PC-3 (cell line): ENCODE results near the gene PTPRN2. TPM values are rescaled to one million over a fixed set of nuclear protein-coding genes. Genes with fewer than 3 reads are reported as not detected.

Source experiments
- ATAC-seq: fragments of 200-7000 bp; cut with Tn5 transposase; 2 replicates; pipeline ENCODE4 v1.9.1; 2020; ENCODE audit warnings: mild to moderate bottlenecking, moderate library complexity
- BruUV-seq: library from RNA; stranded (reverse); fragments of 400-500 nt; replicated peaks from 2 replicates; lab custom pipeline; 2021; lab: Mats Ljungman, UMichigan
- CTCF ChIA-PET: fragments of 300-600 bp; sonication (Branson Sonifier 250); formaldehyde crosslinking; loops from one replicate; lab custom pipeline; 2022; ENCODE audit warnings: antibody characterized with exemption; lab: Charles Lee
- POLR2A ChIA-PET: fragments of 300-600 bp; sonication (Branson Sonifier 250); formaldehyde crosslinking; loops from one replicate; lab custom pipeline; 2022; ENCODE audit warnings: antibody characterized with exemption; ENCODE audit not compliant: unreplicated experiment; lab: Charles Lee
- DNase-seq: peaks from one replicate; pipeline ENCODE4 v3.0.0-alpha.2; 2015
- H2AFZ ChIP-seq: fragments of 300-600 bp; sonication (generic); 2 replicates; pipeline ENCODE4 v1.6.0; 2016; ENCODE audit warnings: antibody characterized with exemption, low read length
- H3F3A ChIP-seq: fragments of 300-600 bp; sonication (generic); one replicate; pipeline ENCODE4 v1.6.0; 2017; ENCODE audit warnings: antibody characterized with exemption, low read length, control low read depth, mild to moderate bottlenecking; ENCODE audit not compliant: unreplicated experiment
- H3K27ac ChIP-seq: fragments of 300-600 bp; sonication (generic); 2 replicates; pipeline ENCODE4 v1.5.1; 2016; ENCODE audit warnings: mild to moderate bottlenecking, low read length
- H3K27me3 ChIP-seq: fragments of 300-600 bp; sonication (generic); 2 replicates; pipeline ENCODE4 v1.6.1; 2016; ENCODE audit warnings: low read length, mixed read lengths
- H3K36me3 ChIP-seq: fragments of 300-600 bp; sonication (generic); 2 replicates; pipeline ENCODE4 v1.6.1; 2016; ENCODE audit warnings: low read depth, mixed run types, low read length, mixed read lengths
- H3K4me1 ChIP-seq: fragments of 300-600 bp; sonication (generic); 2 replicates; pipeline ENCODE4 v1.5.1; 2016; ENCODE audit warnings: low read length; ENCODE audit not compliant: insufficient read depth
- H3K4me2 ChIP-seq: fragments of 300-600 bp; sonication (generic); 2 replicates; pipeline ENCODE4 v1.6.0; 2016; ENCODE audit warnings: low read length
- H3K4me3 ChIP-seq: fragments of 300-600 bp; sonication (generic); 2 replicates; pipeline ENCODE4 v1.5.1; 2016; ENCODE audit warnings: mild to moderate bottlenecking, low read length, mixed read lengths
- H3K79me2 ChIP-seq: fragments of 300-600 bp; sonication (generic); 2 replicates; pipeline ENCODE4 v1.6.1; 2017; ENCODE audit warnings: low read length, mixed read lengths
- H3K9ac ChIP-seq: fragments of 300-600 bp; sonication (generic); 2 replicates; pipeline ENCODE4 v1.6.0; 2016; ENCODE audit warnings: mild to moderate bottlenecking, low read length
- H3K9me2 ChIP-seq: fragments of 300-600 bp; sonication (generic); replicated peaks from 2 replicates; pipeline ENCODE4 v1.6.1; 2016; ENCODE audit warnings: mixed run types, low read length, mixed read lengths
- H3K9me3 ChIP-seq: fragments of 300-600 bp; sonication (generic); 2 replicates; pipeline ENCODE4 v1.6.1; 2016; ENCODE audit warnings: low read length, mixed read lengths
- H4K20me1 ChIP-seq: fragments of 300-600 bp; sonication (generic); 2 replicates; pipeline ENCODE4 v1.6.1; 2016; ENCODE audit warnings: low read length, mixed read lengths
- EZH2 ChIP-seq: fragments of 300-600 bp; sonication (generic); IDR thresholded peaks from one replicate; pipeline ENCODE4 v1.6.1; 2017; ENCODE audit warnings: antibody characterized with exemption, mild to moderate bottlenecking, low read length; ENCODE audit not compliant: unreplicated experiment
- EZH2phosphoT487 ChIP-seq: fragments of 300-600 bp; sonication (generic); IDR thresholded peaks from 2 replicates; pipeline ENCODE4 v1.6.1; 2018; ENCODE audit warnings: mild to moderate bottlenecking, antibody characterized with exemption, low read length, borderline replicate concordance
- intact Hi-C: fragments of 100-400 bp; cut with micrococcal nuclease; formaldehyde crosslinking; loops from 2 replicates; pipeline ENCODE4 v1.9.0; 2023
- total RNA-seq: library from RNA; depleted of rRNA; stranded (reverse); fragments of >200 nt; gene quantifications from 2 replicates; pipeline ENCODE4 v1.2.3, GENCODE V29; 2014
- TF ChIP-seq, protein P1 (sequence below): fragments of 300-600 bp; sonication (generic); conservative IDR thresholded peaks from 2 replicates; pipeline ENCODE4 v1.5.1; 2017; ENCODE audit warnings: antibody characterized with exemption, low read depth, mild to moderate bottlenecking, low read length

The PTPRN2 gene
- total RNA-seq, 1 experiment from 2014 or later: 3.2 TPM

DNA sequence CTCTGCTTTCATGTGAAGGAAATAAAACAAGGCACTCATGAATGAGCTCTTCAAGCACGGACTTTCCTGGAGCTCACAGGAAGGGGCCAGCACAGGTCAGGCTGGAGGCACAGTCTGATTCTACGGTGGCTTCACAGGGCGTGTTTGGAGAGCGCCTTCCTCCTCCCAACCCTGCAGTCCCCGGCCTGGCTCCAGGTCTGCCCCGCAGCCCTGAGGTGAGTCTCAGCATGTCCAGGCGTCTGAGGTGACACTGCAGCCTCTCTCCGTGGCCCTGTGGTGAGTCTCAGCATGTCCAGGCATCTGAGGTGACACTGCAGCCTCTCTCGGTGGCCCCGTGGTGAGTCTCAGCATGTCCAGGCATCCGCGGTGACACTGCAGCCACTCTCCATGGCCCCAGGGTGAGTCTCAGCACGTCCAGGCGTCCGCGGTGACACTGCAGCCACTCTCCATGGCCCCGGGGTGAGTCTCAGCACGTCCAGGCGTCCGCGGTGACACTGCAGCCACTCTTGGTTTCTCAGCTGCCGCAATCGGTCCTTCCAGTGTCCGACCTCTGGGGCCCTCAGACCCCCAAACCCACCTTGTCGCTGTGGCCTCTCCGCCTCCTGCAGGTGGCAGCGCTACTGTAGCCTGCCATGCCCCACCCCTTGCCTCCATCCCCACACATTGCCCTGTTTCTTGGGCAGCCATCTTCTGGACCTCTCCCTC is 869.2 kb downstream of the PTPRN2 start:
- no peak for DNase-seq
- TF ChIP-seq, protein P1, sequence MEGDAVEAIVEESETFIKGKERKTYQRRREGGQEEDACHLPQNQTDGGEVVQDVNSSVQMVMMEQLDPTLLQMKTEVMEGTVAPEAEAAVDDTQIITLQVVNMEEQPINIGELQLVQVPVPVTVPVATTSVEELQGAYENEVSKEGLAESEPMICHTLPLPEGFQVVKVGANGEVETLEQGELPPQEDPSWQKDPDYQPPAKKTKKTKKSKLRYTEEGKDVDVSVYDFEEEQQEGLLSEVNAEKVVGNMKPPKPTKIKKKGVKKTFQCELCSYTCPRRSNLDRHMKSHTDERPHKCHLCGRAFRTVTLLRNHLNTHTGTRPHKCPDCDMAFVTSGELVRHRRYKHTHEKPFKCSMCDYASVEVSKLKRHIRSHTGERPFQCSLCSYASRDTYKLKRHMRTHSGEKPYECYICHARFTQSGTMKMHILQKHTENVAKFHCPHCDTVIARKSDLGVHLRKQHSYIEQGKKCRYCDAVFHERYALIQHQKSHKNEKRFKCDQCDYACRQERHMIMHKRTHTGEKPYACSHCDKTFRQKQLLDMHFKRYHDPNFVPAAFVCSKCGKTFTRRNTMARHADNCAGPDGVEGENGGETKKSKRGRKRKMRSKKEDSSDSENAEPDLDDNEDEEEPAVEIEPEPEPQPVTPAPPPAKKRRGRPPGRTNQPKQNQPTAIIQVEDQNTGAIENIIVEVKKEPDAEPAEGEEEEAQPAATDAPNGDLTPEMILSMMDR: no peak
- TF ChIP-seq EZH2phosphoT487: no peak
- no peak for TF ChIP-seq EZH2

DNA sequence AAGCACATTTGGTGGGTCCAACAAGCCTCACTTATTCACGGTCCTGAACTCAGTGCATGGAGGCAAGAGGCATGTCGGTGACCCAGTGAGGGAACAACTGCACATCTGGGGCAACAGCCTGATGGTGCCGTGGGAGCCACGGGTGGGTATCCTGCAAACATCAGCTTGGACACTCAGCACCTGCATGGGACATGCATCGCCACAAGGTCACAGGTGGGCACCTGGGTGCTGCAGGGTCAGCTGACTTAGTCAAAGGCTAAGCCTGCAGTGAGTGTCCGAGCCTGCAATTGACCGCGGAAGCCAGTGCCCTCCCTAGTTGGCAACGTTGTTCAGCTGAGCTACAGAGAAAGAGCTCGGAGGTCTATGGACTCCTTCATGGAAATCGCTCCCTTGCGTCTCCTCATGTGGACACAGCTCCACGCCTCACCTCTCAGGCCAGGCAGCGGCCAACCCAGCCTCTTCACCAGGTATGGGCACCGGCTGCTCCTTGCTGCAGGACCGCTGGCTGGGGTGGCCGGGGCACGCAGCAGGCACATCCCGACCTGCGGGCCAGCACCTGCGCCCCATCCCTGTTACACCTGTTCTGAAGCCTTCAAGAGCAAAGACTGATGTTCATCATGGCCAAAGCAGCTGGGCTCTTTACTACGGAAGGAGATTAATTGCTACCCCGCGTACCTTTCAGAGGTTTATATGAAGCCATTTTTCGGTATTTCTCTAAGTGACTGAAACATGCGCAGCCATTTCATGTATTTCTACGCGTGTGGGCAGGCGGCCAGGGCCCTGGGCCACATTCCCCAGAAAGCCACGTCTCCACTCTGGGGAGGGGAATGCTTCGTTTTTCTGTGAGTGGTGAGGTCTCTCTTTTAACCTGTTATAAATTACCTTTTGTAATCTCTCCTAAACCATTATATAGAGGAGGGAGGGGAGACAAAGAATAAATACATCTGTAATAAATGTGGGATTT is 870.1 kb downstream of the PTPRN2 start:
- Histone ChIP-seq H3K79me2 (no peaks in the 10 kb centered on the region), H2AFZ (no peak overlapping the region), H3K27ac (no peak overlapping the region), H3K9me2 (no peaks in the 10 kb centered on the region), H4K20me1 (no peaks in the 10 kb centered on the region), H3F3A (no peaks in the 10 kb centered on the region), H3K27me3 (peaks cover 42% of the 10 kb centered on the region), H3K4me3 (no peak overlapping the region), H3K9ac (no peak overlapping the region), H3K4me2 (no peak overlapping the region), H3K9me3 (no peaks in the 10 kb centered on the region), H3K36me3 (no peaks in the 10 kb centered on the region), H3K4me1 (no peaks in the 10 kb centered on the region)
- ChIA-PET POLR2A (no interaction called here), CTCF (no interaction called here)
- no TSS peak for BruUV-seq
- TF ChIP-seq EZH2 (no peak), EZH2phosphoT487 (no peak)
- TF ChIP-seq, protein P1: no peak
- intact Hi-C loops: no loop called here
- ATAC-seq (no peak), DNase-seq (no peak)

More for the DNA sequence above, 869.2 kb downstream of the PTPRN2 start:
- Histone ChIP-seq H3K9me2 (no peaks in the 10 kb centered on the region), H3K27ac (no peak overlapping the region), H3K79me2 (no peaks in the 10 kb centered on the region), H3F3A (no peaks in the 10 kb centered on the region), H3K9me3 (no peaks in the 10 kb centered on the region), H3K9ac (no peak overlapping the region), H3K4me1 (no peaks in the 10 kb centered on the region), H2AFZ (no peak overlapping the region), H3K27me3 (peaks cover 47% of the 10 kb centered on the region), H4K20me1 (no peaks in the 10 kb centered on the region), H3K4me2 (no peak overlapping the region), H3K4me3 (no peak overlapping the region), H3K36me3 (no peaks in the 10 kb centered on the region)
- BruUV-seq: no TSS peak
- ATAC-seq: no peak
- ChIA-PET POLR2A (no interaction called here), CTCF (no interaction called here)
- intact Hi-C loops: no loop called here
